ENCODE results near the gene GGACT. TPM values are rescaled to one million over a fixed set of nuclear protein-coding genes. Genes with fewer than 3 reads are reported as not detected.

GGACT gene
- total and polyA plus RNA-seq, 2 of the 8 experiments (the other 6 are each of a cell fraction or from before 2014, with no cell fraction given), result 1.1 to 1.5 TPM

- no peak for TF ChIP-seq CHD7 (IDR thresholded peaks at IDR 0.05; ENCODE audit: insufficient replicate concordance, low read length)
- TF ChIP-seq EZH2 (IDR thresholded peaks at IDR 0.05; ENCODE audit: low read depth, low read length, severe bottlenecking), result no peak
- TF ChIP-seq BACH1 (IDR thresholded peaks at IDR 0.05; ENCODE audit: low read length), result no peak
- TF ChIP-seq SP1 (IDR thresholded peaks at IDR 0.05; ENCODE audit: low read depth, low read length), result no peak
- no peak for TF ChIP-seq NANOG (IDR thresholded peaks at IDR 0.05; ENCODE audit: insufficient read depth, low read depth, low read length, poor library complexity, severe bottlenecking)
- TF ChIP-seq CHD2 (IDR thresholded peaks at IDR 0.05; ENCODE audit: low read length), result no peak
- TF ChIP-seq, protein P1, sequence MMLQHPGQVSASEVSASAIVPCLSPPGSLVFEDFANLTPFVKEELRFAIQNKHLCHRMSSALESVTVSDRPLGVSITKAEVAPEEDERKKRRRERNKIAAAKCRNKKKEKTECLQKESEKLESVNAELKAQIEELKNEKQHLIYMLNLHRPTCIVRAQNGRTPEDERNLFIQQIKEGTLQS (IDR thresholded peaks at IDR 0.05; ENCODE audit: insufficient read depth, low read depth, low read length), result no peak
- no peak for TF ChIP-seq TAF7 (optimal IDR thresholded peaks at IDR 0.05; ENCODE audit: borderline replicate concordance, low read depth, low read length)
- TF ChIP-seq TBP (IDR thresholded peaks at IDR 0.05; ENCODE audit: low read depth, low read length), result no peak
- TF ChIP-seq, protein P2, sequence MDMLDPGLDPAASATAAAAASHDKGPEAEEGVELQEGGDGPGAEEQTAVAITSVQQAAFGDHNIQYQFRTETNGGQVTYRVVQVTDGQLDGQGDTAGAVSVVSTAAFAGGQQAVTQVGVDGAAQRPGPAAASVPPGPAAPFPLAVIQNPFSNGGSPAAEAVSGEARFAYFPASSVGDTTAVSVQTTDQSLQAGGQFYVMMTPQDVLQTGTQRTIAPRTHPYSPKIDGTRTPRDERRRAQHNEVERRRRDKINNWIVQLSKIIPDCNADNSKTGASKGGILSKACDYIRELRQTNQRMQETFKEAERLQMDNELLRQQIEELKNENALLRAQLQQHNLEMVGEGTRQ (IDR thresholded peaks at IDR 0.05; ENCODE audit: low read length), result no peak
- no peak for TF ChIP-seq POLR2A (IDR thresholded peaks at IDR 0.05; ENCODE audit: control extremely low read depth in 1 of 2, low read depth in 2 of 2, low read length in 2 of 2)
Measured at GRCh38 chr13:100485265-100485664, 103.3 kb downstream of the GGACT start (continued).

Data from H1 (cell line).